Fibroblast of lung (primary cell): Measurements from ENCODE around the gene CDC25A.

Source experiments
- EZH2 ChIP-seq: IDR thresholded peaks from 2 replicates; pipeline ENCODE4 v1.5.1; 2012; ENCODE audit warnings: low read length, control low read depth, mild to moderate bottlenecking; ENCODE audit errors: missing control alignments
- TF ChIP-seq, protein P1 (sequence below), 2 donors: IDR thresholded peaks in 1 of 2; conservative IDR thresholded peaks in 1 of 2; 1 replicate in 1 of 2; 2 replicates in 1 of 2; pipeline ENCODE4 v1.5.1; 2011 to 2012; ENCODE audit warnings: low read length in 2 of 2, control low read depth in 1 of 2, inconsistent platforms in 1 of 2, low read depth in 1 of 2, mild to moderate bottlenecking in 1 of 2

DNA sequence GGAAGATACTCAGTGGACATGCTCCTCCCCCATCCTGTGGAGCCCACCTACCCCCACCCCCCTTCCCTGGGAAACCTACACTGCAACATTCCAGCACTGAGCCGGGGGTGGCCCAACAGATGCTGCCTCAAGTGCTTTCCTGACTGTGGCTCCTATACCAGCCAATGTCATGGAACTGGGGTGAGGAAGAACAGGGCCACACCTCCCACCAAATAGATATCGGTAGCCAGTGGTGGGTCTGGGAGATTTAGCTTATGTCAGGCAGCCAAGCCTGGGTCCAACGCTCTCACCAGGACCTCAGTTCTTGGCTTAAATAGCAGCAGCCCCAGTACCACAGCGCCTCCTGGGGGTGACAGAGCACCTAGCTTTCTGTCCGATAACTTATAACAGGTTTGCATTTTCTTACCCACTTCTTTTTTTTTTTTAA lies 30.3 kb downstream of the CDC25A start:
- TF ChIP-seq, protein P1, sequence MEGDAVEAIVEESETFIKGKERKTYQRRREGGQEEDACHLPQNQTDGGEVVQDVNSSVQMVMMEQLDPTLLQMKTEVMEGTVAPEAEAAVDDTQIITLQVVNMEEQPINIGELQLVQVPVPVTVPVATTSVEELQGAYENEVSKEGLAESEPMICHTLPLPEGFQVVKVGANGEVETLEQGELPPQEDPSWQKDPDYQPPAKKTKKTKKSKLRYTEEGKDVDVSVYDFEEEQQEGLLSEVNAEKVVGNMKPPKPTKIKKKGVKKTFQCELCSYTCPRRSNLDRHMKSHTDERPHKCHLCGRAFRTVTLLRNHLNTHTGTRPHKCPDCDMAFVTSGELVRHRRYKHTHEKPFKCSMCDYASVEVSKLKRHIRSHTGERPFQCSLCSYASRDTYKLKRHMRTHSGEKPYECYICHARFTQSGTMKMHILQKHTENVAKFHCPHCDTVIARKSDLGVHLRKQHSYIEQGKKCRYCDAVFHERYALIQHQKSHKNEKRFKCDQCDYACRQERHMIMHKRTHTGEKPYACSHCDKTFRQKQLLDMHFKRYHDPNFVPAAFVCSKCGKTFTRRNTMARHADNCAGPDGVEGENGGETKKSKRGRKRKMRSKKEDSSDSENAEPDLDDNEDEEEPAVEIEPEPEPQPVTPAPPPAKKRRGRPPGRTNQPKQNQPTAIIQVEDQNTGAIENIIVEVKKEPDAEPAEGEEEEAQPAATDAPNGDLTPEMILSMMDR (conservative IDR thresholded peaks at IDR 0.05 in 1 of 2, IDR thresholded peaks at IDR 0.05 in 1 of 2; ENCODE audit: low read depth in 1 of 2, low read length in 2 of 2) = peak; percentile 80 to 86
- no peak for TF ChIP-seq EZH2
